Large intestine (tissue), 3 donors: ENCODE results near the gene VWA7. TPM values are rescaled to one million over a fixed set of nuclear protein-coding genes. Genes with fewer than 3 reads are reported as not detected.

Experiments used
- DNase-seq, 2 donors: peaks; one replicate each; pipeline versions ENCODE4 v3.0.0 to v3.0.0-alpha.2; 2013
- H3K27ac ChIP-seq: one replicate; pipeline ENCODE4 v1.5.1; 2013; ENCODE audit warnings: low read length
- H3K27me3 ChIP-seq: 2 replicates; pipeline ENCODE4 v1.6.1; 2013; ENCODE audit warnings: low read length; ENCODE audit not compliant: control insufficient read depth, insufficient read depth
- H3K36me3 ChIP-seq: 2 replicates; pipeline ENCODE4 v1.6.1; 2013; ENCODE audit warnings: low read length; ENCODE audit not compliant: control insufficient read depth, insufficient read depth
- H3K4me1 ChIP-seq: one replicate; pipeline ENCODE4 v1.6.1; 2013; ENCODE audit warnings: low read length; ENCODE audit not compliant: control insufficient read depth, insufficient read depth
- H3K4me3 ChIP-seq: one replicate; pipeline ENCODE4 v1.5.1; 2013; ENCODE audit warnings: low read length
- H3K9me3 ChIP-seq: one replicate; pipeline ENCODE4 v1.6.1; 2013; ENCODE audit warnings: mild to moderate bottlenecking, low read depth, low read length, moderate library complexity; ENCODE audit not compliant: control insufficient read depth
- WGBS: methylation state at CpG from one replicate; pipeline ENCODE4 v1.1.5; 2013; ENCODE audit warnings: low lambda C conversion rate; ENCODE audit not compliant: insufficient coverage; 5-methylcytosine and 5-hydroxymethylcytosine counted together
- polyA plus RNA-seq: library from polyadenylated mRNA; unstranded; fragments of 120-200 nt; gene quantifications from one replicate; pipeline ENCODE4 v1.2.1, GENCODE V29; 2013

The VWA7 gene
- polyA plus RNA-seq, 1 donor = 10.1 TPM

DNA sequence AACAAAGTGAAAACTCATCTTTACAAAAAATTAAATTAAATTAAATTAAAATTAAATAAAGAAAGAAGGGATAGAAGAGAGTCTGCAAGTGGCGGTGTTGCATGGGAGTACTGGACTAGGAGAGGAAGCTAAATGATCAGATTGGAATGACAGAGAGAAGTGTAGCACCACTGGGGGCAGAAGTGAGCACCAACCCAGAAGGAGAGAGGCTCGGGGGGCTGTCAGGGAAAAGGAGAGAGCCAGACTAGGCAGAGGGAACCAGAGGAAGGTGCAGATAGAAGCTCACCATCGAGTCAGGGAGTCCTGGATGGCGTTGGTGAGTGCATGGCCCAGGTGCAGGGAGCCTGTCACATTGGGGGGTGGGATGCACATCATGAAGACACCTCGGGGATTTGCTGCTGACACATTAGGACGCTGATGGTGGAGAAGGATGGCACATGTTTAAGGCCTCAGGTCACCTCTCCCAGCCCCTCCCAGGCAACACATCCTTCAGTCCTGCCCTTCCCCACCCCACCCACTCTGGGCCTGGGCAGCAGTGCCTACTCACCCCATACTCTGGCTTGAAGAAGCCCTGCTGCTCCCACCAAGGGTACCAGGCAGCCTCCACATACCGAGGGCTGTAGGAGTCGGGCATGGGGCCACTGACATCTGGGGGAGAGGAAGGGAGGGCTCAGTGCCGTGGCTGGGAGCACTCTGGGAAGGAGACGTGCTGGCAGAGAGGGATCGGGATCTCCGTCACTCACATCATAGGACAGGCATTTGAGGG, 14.4 kb upstream of the VWA7 start:
- 60% methylated on average over 1 of the region's 12 CpGs for WGBS
- H3K4me3 ChIP-seq = no peak overlapping the region
- peaks cover 18% of the 10 kb centered on the region for H3K36me3 ChIP-seq
- H3K27ac ChIP-seq = no peak overlapping the region
- peak in 1 of 2 donors; percentile 44 for DNase-seq
- no peaks in the 10 kb centered on the region for H3K27me3 ChIP-seq
- H3K4me1 ChIP-seq = no peaks in the 10 kb centered on the region
- H3K9me3 ChIP-seq = no peaks in the 10 kb centered on the region

DNA sequence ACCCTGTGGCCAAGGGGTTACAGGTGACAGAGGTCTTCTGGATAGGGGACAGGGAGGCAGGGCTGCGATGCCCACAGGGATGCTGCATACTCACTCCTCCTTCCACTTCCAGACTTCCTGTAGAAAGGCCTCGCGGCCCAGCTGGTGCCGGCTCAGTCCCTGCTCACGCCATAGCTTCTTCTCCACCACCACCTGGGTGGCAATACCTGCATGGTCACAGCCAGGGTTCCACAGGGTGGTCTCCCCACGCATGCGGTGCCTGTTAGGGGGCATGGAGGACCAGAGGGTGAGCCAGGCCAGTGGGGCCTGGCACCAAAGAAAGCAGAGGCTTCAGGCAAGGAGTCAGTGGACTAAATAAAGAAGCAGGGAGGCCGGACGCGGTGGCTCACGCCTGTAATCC, 8.3 kb upstream of the VWA7 start:
- no peaks in the 10 kb centered on the region for H3K27me3 ChIP-seq
- no peaks in the 10 kb centered on the region for H3K9me3 ChIP-seq
- H3K36me3 ChIP-seq = peaks cover 44% of the 10 kb centered on the region
- no peak overlapping the region for H3K4me3 ChIP-seq
- H3K4me1 ChIP-seq = no peaks in the 10 kb centered on the region
- DNase-seq = no peak
- 100% methylated on average over 2 of the region's 11 CpGs for WGBS
- no peak overlapping the region for H3K27ac ChIP-seq

DNA sequence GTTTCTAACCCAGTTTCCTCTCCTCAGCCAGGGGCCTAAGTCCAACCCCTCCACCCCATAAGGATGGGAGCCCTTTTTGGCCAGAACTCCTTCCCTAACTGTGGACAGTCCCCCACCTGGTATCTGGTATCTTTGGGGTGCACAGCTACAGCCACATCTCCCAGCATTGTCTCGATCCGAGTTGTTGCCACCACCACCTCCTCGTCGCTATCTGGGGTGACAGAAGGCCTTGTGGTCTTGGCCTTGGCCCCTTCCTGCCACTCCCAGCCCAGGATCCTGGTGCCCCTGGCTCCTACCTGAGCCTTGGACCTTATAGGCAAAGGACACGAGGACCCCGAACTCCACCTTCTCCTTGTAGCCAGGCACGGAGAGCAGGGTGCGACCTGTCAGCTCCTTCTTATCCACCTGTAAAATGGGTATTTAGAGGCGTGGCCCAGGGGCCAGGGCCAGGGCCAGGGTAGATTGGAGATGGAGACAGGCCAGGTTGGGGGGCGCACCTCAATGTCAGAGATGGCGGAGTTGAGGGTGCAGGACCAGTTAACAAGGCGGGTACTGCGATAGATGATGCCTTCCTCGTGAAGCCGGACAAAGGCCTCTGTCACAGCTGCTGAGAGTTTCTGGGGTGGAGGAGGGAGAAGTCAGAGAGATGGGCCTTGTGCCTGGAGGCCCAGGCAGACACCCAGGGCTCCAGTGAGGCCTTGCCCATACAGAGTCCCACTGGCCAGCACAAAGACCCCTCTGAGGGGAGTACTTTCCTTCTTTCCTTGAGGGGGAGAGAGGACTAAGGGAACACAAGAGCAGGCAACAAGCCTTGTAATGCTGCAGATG, 7.2 kb upstream of the VWA7 start:
- H3K4me3 ChIP-seq = no peak overlapping the region
- no peaks in the 10 kb centered on the region for H3K27me3 ChIP-seq
- WGBS = no CpG with 5 or more reads among the region's 15 CpGs
- no peak overlapping the region for H3K27ac ChIP-seq
- H3K36me3 ChIP-seq = peaks cover 53% of the 10 kb centered on the region
- no peaks in the 10 kb centered on the region for H3K9me3 ChIP-seq
- no peaks in the 10 kb centered on the region for H3K4me1 ChIP-seq
- no peak for DNase-seq

DNA sequence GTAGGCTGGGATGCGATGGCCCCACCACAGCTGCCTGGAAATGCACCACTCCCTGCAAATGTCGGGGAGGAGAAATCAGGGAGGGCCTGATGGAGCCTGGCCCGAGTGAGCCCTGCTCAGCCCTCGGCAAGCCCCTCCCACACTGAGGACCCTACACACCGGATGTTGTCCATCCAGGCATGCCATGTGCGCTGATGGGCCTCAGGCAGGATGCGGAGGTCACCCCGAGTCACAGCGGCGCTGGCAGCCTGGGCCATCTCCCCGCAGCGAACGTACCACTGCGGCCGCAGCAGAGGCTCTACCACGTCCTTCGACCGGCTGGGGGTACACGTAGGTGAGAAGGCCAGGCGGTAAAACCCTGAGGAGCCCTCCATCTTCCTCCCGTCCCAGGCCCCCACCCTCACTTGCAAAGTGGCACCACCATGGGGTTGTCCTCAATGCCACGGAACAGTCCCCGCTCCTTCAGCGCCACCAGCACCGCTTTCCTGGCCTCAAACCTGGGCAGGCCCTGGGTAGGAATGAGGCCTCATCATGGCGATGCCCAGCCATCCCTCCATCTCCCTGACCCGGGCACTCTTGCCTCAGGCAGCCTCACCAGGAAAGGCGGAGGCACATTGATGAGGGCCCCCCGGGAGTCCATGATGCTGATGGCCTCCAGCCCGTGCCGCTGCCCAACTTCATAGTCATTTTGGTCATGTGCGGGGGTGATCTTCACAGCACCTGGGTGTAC, 5.2 kb upstream of the VWA7 start:
- no peaks in the 10 kb centered on the region for H3K9me3 ChIP-seq

DNA sequence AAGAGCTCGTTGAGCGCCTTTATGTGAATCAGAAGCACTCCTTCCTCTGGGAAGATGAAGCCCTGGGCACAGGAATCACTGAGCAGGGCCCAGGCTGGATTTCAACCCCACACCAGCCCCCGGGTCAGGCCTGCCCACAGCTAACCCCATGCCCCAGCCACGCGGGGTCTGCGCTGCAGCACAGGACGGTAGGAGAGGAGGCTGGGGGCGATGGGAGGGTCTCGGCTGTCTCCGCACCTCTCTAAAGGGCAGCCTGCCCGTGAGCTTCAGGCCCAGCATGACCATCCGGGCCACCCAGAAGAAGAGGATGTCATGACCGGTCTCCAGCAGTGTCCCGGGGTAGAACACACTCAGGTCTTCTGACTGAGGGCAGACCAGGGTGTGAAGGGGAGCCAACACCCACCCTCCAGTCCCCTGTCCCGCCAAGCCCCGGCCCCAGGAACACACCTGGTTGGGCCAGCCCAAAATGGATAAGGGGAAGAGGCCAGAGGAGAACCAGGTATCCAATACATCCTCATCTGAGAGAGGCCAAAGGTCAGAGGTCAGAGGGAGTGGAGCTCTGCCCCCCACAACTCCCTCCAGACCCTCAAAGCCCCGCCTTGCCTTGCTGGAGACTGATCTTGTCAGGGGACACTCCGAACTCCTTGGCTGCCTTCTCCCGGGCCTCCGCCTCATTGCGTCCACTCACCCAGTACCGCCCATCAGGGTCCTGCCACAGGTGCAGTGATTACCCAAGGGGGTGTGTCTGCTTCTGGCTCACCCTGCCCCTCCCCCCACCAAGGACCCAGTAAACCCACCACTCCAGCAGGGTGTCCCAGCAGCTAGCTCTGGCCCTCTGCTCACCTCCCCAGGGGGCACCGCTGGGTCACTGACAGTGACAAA, 4.4 kb upstream of the VWA7 start:
- no peaks in the 10 kb centered on the region for H3K27me3 ChIP-seq
- peaks cover 18% of the 10 kb centered on the region for H3K4me1 ChIP-seq
- no peaks in the 10 kb centered on the region for H3K9me3 ChIP-seq
- H3K36me3 ChIP-seq = peaks cover 61% of the 10 kb centered on the region
- H3K4me3 ChIP-seq = no peak overlapping the region
- no peak overlapping the region for H3K27ac ChIP-seq
- no CpG with 5 or more reads among the region's 23 CpGs for WGBS
- no peak for DNase-seq

More for the DNA sequence above, 5.2 kb upstream of the VWA7 start:
- no peak overlapping the region for H3K4me3 ChIP-seq
- no peak overlapping the region for H3K27ac ChIP-seq
- DNase-seq = no peak
- no peaks in the 10 kb centered on the region for H3K27me3 ChIP-seq
- H3K4me1 ChIP-seq = peaks cover 10% of the 10 kb centered on the region
- no CpG with 5 or more reads among the region's 32 CpGs for WGBS
- peaks cover 61% of the 10 kb centered on the region for H3K36me3 ChIP-seq

DNA sequence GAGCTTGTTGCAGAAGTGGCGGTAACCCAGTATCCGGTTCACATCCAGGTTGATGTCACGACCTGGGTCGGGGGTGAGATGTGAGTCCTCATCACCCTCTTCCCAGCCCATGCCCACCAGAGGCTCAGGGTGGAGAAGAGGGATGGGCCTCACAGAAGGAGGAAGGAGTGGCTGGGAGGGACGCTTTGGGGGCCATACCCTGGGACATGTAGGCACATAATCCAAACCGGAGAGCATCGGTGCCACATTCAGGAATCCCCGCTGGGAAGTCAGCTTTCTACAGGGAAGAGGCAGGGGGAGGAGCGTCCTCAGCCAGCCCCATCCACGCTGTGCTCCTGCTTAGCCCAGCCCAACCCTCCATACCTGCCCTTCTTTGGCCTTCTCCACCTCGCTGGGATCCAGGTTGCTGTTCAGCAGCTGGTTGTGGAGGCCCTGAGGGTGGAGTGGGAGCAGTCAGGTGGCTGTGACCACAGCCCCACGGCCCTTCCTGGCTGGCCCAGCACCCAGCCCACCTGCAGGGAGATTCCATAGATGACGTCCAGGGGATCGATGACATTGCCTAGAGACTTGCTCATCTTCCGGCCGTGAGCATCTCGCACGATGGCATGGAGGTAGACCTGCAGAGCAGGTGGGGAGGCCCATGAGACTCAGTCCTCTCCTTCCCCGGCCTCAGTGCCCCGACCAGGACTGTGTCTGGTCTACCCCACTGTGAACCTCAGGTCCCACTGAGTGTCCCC, 3.5 kb upstream of the VWA7 start:
- no peak overlapping the region for H3K27ac ChIP-seq
- H3K27me3 ChIP-seq = no peaks in the 10 kb centered on the region
- H3K36me3 ChIP-seq = peaks cover 61% of the 10 kb centered on the region
- WGBS = no CpG with 5 or more reads among the region's 20 CpGs
- H3K4me1 ChIP-seq = peaks cover 26% of the 10 kb centered on the region
- peaks cover 2% of the 10 kb centered on the region for H3K9me3 ChIP-seq
- H3K4me3 ChIP-seq = no peak overlapping the region
- no peak for DNase-seq

DNA sequence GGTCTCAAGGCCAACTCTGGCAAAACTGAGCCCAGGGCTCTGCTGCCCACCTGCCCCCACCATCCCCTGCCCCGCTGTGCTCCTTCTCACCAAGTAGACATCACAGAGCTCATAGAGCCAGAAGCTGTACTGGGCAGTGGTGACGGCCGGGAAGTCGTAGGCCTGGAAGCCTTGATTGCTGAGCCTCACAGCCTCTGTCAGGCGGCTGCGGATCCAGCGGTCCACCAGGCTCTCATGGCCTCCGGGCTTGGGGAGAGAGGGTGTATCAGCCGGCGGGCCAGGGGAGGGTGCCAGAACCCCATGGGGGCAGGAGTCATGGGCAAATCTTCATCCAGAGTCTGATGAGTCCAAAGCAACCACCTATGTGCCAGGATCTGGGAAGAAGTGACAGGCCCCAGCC, 2.8 kb upstream of the VWA7 start:
- H3K4me1 ChIP-seq = peaks cover 34% of the 10 kb centered on the region
- no peak for DNase-seq
- no peak overlapping the region for H3K4me3 ChIP-seq
- H3K27me3 ChIP-seq = no peaks in the 10 kb centered on the region
- peaks cover 58% of the 10 kb centered on the region for H3K36me3 ChIP-seq
- no peak overlapping the region for H3K27ac ChIP-seq
- no CpG with 5 or more reads among the region's 10 CpGs for WGBS
- H3K9me3 ChIP-seq = peaks cover 2% of the 10 kb centered on the region

DNA sequence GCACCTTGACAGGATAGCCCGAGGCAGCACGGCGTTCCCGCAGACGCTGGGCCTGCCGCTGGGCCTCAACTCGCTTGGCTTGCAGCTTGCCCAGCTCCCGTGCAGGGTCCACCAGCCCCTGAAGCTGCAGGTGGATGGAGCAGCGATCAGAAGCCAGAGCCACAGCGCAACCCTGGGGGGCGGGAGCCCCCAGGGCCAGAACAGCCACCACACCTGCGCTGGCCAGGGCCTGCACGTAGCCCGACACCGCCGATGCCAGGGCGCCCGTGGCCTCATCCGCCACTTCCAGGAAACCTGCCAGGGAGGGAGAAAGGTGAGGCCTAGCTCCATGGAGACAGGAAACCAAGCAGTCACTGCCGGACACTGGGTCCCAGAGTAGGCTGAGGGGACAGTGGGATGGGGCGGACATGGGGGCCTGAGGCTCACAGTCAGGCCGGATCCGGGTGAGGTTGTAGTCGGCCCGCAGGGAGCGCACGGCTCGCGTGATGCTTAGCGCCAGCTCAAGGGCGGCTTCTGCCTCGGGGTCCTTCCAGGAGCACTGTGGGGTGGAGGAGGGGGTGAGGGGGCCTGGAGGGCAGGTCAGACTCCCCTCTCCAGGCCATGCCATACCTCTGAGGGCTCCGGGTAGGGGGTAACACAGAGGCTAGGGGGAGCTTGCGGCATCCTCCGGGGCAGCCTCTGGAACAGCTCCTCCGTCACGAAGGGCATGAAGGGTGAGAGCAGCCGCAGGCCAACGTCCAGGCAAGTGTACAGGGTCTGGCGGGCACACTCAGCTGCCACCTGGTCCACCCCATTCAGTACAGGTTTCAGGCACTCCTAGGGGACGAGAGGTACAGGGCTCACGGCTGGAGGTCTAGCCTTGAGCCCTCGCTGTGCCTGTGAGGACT, 2.1 kb upstream of the VWA7 start:
- H3K4me1 ChIP-seq = peaks cover 36% of the 10 kb centered on the region
- no peak for DNase-seq
- peaks cover 52% of the 10 kb centered on the region for H3K36me3 ChIP-seq
- peaks cover 2% of the 10 kb centered on the region for H3K9me3 ChIP-seq
- H3K27me3 ChIP-seq = no peaks in the 10 kb centered on the region
- no peak overlapping the region for H3K27ac ChIP-seq
- no peak overlapping the region for H3K4me3 ChIP-seq
- no CpG with 5 or more reads among the region's 43 CpGs for WGBS

DNA sequence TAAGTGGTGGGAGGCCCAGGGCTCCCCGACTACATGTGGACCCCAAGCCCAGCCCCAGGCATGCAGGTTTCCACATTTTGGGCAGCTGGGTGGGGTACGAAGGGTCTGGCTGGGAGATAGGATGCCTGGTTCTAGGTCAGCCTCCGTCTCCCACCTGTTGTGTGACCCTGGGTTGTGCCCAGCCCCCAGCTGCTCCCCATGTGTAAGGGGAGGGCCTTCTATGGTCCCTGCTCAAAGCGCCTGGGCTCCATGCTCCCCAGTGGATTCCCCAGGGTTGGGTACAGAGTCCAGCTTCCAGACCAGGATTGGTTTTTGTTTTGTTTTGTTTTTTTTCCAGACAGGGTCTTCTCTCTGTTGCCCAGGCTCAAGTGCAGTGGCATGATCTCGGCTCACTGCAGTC, 1.1 kb upstream of the VWA7 start:
- H3K27me3 ChIP-seq = no peaks in the 10 kb centered on the region
- WGBS = no CpG with 5 or more reads among the region's 5 CpGs
- peak overlapping the region; percentile 95 for H3K27ac ChIP-seq
- no peak overlapping the region for H3K4me3 ChIP-seq
- peaks cover 2% of the 10 kb centered on the region for H3K9me3 ChIP-seq
- peaks cover 36% of the 10 kb centered on the region for H3K4me1 ChIP-seq
- H3K36me3 ChIP-seq = peaks cover 44% of the 10 kb centered on the region
- no peak for DNase-seq
